Measurements from ENCODE around the gene POLD1.

POLD1 gene

DNA sequence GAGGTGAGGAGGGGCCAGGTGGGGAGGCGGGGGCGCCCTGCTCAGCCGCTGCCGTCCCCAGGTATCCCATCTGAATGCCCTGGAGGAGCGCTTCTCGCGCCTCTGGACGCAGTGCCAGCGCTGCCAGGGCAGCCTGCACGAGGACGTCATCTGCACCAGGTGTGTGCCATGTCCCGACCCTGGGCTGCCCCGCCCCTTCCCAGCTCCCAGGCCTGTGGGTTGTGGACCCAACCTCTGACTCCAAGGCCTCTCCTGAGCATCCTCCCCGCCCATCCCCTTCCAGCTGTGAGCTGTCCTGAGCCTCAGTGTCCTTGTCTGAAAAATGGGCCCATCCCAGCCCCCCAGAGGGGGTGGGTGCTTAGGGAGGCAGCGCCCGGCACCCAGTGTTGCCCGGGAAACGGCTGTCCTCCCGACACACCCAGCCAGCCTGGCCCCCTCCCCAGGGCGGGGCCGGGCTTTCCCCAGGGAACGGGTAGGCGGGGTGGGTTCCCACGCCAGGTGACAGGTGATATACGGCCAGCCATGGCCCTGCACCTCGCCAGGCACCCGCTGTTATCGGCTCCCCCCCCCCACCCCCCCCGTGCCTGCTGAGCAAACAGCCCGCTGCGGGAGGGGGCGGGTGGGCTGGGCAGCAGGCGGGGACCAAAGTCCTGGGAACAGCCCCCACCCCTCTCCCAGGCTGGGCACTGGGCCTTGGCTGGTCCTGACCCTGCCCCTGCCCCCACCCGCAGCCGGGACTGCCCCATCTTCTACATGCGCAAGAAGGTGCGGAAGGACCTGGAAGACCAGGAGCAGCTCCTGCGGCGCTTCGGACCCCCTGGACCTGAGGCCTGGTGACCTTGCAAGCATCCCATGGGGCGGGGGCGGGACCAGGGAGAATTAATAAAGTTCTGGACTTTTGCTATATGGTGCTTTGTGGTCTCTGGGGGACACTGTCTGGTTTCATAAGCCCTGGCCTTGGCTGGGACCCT lies 33.2 kb downstream of the POLD1 start:
- DNase-seq = no peak

GRCh38 chr19:50418176-50419021 lies 34.3 kb downstream of the POLD1 start, which contains the start of gene SPIB:
Gene SPIB (plus strand): TSS chr19:50418938. CDS start chr19:50418963, 25 bp downstream.
- no peak for DNase-seq

- no peak for DNase-seq
These were observed 35.0 kb downstream of the POLD1 start for GRCh38 chr19:50419022-50419579.

GRCh38 chr19:50419580-50420035 lies 35.5 kb downstream of the POLD1 start:
- DNase-seq = no peak

GRCh38 chr19:50420127-50420526 lies 36.0 kb downstream of the POLD1 start:
- DNase-seq = no peak

DNA sequence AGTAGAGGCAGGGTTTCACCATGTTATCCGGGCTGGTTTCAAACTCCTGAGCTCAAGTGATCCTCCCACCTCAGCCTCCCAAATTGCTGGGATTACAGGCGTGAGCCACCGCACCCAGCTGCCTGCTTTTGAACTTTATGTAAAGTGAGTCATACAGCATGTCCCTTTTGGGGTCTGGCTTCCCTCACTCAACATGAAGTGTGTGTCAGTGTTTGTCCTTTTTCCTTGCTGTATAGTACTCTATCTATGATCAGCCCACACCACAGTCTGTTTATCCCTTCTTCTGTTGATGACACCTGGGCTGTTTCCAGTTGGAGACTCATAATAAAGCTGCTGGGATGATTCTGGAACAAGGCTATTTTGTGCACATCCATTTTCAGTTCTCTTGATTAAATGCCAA lies 36.7 kb downstream of the POLD1 start:
- no peak for DNase-seq

- DNase-seq = no peak
These were observed 38.5 kb downstream of the POLD1 start for GRCh38 chr19:50422397-50423278.

DNA sequence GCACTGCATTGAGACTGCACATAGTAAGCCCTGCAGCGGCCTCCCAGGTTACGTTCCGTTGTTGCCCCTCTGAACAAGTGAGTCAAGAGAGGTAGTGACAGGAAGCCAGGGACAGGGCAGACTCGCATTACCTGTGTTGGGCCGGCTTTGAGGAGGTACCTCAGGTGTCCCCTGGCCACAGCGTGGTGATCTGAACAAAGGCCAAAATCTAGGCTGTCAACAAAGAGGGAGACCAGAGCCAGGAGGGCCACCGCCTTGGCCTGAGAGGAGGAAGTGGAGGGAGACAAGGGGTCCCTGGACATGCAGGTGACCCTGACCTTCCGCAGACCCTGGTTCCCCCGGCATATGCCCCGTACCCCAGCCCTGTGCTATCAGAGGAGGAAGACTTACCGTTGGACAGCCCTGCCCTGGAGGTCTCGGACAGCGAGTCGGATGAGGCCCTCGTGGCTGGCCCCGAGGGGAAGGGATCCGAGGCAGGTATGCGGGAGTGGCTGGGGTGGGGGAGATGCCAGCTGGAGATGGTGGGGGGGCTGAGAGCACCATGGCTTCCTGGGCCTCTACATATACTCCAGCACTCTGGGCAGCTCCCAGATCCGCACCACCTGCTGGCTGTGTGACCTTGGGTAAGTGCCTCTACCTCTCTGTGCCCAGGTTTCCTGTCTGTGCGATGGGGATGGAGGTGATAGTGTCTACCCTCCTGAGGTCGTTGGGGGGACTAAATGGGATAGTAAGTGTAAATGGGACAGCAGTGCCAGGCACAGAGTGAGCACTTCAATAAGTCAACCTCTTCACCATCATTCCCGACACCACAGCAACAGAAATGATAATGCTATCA lies 39.3 kb downstream of the POLD1 start:
- DNase-seq = no peak

- DNase-seq = no peak
These were observed 41.4 kb downstream of the POLD1 start for GRCh38 chr19:50425581-50425980.

DNA sequence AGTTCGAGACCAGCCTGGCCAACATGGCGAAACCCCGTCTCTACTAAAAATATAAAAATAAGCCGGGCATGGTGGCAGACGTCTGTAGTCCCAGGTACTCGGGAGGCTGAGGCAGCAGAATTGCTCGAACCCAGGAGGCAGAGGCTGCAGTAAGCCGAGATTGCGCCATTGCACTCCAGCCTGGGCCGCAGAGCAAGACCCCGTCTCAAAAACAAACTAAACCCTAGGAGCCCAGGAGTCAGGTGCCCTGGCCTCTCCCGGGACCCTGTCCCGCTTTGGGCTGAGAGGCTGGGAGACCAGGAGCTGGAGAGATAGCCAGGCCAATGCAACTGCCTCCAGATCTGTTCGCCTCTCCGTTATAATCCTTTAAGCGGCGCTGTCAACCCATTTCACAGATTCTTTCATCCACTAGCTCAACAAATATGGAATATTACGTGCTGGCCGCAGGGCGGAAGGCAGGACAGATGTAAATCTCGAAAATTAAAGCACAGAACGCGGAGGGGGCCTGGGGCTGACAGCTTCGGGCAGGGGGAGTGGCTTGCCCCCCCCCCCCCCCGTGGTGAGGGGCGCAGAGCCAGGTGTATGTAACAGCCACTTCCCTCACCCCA lies 43.3 kb downstream of the POLD1 start:
- DNase-seq = no peak

- peak in 54 of 56 donors; percentile 10 to 90 (median 64) for DNase-seq
These were observed 43.9 kb downstream of the POLD1 start for GRCh38 chr19:50427997-50428425.

DNA sequence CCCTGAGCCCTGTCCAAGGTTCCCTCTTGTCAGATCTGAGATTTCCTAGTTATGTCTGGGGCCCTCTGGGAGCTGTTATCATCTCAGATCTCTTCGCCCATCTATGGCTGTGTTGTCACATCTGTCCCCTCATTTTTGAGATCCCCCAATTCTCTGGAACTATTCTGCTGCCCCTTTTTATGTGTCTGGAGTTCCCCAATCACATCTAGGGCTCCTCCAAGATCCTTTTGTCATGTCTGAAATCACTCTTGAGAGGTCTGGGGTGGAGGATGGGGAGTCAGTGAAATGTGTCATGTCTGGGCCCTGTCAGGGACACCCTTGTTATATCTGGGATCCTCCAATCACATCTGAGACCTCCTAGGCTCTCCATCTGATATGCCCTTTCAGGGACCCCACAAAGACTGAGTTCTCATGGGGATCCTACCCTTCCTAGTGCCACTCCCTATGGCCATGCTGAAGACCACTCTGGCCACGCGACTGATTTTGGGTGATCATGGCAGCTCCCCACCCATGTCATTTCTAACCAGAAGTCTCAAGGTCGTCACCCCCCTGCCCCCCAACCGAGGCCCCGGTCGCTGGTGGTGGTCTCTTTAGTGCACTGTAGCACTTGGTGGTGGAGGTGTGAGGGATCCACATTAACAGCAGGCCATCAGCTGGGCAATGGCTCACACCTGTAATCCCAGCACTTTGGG lies 44.8 kb downstream of the POLD1 start:
- no peak for DNase-seq

GRCh38 chr19:50430888-50431342 lies 46.8 kb downstream of the POLD1 start:
- no peak for DNase-seq

DNA sequence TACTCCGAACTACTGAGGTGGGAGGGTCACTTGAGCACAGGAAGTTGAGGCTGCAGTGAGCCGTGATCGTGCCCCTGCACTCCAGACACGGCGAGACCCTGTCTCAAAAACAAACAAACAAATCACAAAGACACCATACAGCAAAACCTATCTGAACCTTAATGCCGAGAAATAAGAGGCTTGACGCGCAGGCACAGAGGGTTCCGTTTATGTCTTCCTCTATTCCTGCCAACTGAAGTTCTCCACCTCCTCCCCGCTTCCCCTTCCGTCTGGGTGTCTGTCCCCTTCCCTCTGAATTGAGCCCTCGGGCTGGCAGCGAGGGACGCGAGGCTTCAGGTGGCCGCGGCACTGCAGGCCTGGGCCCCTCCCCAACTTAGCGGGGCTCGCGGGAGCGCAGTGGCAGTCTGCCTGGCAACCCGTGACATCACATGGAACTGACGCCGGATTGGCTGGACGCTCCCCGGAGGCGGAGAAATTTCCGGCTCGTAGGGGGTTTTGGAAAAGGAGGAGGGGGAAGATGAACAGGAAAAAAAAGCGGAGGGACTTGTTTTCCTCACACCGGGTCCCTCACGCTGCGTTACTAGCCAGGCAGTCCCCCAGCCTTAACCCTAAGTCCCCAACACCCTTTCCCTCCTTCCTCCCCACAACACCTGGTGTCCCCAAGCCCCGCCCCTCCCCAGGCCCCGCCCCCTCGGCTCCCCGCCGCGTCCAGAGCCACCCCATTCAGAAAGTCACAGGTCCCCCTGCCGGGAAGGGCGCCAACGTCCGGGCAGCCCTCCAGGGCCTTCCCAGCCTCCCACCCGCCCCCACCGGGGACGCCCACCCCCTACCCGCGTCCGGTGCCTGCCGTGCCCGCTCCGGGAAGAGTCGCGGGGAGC lies 47.4 kb downstream of the POLD1 start:
- peak in 55 of 56 donors; percentile 5 to 88 (median 66) for DNase-seq

DNA sequence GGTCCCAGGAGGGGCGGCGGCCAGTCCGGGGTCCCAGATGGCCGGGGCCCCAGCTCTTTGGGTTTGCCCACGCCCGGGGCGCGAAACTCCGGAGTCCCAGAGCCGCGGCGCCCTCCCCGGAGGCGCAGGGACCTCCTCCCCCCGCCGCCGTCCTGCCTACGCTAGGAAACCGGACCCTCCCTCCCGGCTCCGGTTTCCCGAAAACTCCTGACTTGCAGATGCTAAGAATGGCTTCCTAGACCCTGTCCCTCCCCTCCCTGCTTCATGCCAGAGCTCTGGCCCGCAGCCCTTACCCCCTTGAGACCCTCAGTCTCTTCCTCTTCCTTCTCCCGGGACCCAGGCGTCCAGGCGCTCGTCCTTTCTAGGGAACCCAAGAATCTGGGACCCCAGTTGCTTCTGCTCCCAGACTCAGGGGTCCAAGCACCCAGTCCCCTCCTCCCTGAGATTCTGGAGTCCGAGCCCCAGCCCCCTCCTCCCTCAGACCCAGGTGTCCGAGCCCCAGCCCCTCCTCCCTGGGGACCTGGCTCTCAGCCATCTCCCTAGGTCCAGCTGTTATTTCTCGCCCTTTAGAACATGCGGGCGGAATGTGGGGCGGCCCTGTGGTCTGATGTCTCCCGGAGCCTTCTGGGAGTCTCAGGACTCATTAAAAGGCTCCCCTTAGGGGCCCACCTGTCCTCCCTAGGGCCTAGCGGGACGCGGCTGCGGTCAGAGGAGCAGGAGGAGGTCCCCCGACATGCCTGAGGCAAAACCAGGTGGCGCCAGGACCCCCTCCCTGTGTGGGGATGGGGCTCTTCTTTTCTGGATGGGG lies 48.3 kb downstream of the POLD1 start, which contains the start of gene MYBPC2:
Gene MYBPC2 (plus strand): TSS at position 672 of the 808 bp plus-strand sequence. CDS start 62 bp downstream, at position 734.
- peak in 1 of 56 donors; percentile 40 for DNase-seq

Data from amygdala (tissue), 56 donors.